ENCODE measurements around the gene OBP2B. TPM values are rescaled to one million over a fixed set of nuclear protein-coding genes. Genes with fewer than 3 reads are reported as not detected.
"Not testable (repeated sequence)": the region's sequence is repeated elsewhere in the genome, so short reads cannot be mapped to it uniquely, and the experiment has no call there.

The OBP2B gene
- total and polyA plus RNA-seq, 2 experiments from 2014 or later: not detected

- TF ChIP-seq EZH2phosphoT487 (IDR thresholded peaks at IDR 0.05; ENCODE audit: insufficient read depth, low read depth) (no peak), EZH2 (IDR thresholded peaks at IDR 0.05; ENCODE audit: insufficient read depth, poor library complexity, severe bottlenecking) (no peak)
- WGBS, 2 experiments (ENCODE audit: low coverage in 1 of 2, low lambda C conversion rate in 2 of 2, missing lambda C conversion rate in 2 of 2): 41 to 48% methylated on average over 16 of the region's 16 CpGs
- H2AFZ ChIP-seq: no peak overlapping the region
- no peaks in the 10 kb centered on the region for H4K20me1 ChIP-seq (ENCODE audit: insufficient read depth)
- in situ Hi-C loops (cut with MboI): no loop called here
- H3K27ac ChIP-seq: no peak overlapping the region
- no peak for DNase-seq
- H3F3A ChIP-seq (ENCODE audit: insufficient read depth): no peaks in the 10 kb centered on the region
- no peak overlapping the region for H3K9ac ChIP-seq
- no peaks in the 10 kb centered on the region for H3K9me3 ChIP-seq (ENCODE audit: low read depth)
- no peaks in the 10 kb centered on the region for H3K4me1 ChIP-seq (ENCODE audit: insufficient read depth)
- H3K27me3 ChIP-seq (replicated peaks; ENCODE audit: insufficient read depth): peaks cover 32% of the 10 kb centered on the region
- no peaks in the 10 kb centered on the region for H3K79me2 ChIP-seq (ENCODE audit: insufficient read depth)
- no peaks in the 10 kb centered on the region for H3K36me3 ChIP-seq (ENCODE audit: low read depth)
- no peak overlapping the region for H3K4me3 ChIP-seq
- no peaks in the 10 kb centered on the region for H3K9me2 ChIP-seq (ENCODE audit: insufficient read depth)
- H3K4me2 ChIP-seq (ENCODE audit: unreplicated experiment): no peak overlapping the region
Measured at GRCh38 chr9:133252301-133253020, 43.4 kb upstream of the OBP2B start.

- no peak for TF ChIP-seq EZH2 (IDR thresholded peaks at IDR 0.05; ENCODE audit: insufficient read depth, poor library complexity, severe bottlenecking)
- TF ChIP-seq EZH2phosphoT487 (IDR thresholded peaks at IDR 0.05; ENCODE audit: insufficient read depth, low read depth): no peak
- WGBS, 2 experiments (ENCODE audit: low coverage in 1 of 2, low lambda C conversion rate in 2 of 2, missing lambda C conversion rate in 2 of 2): 67 to 74% methylated on average over 10 to 11 of the region's 11 CpGs
- no peak overlapping the region for H2AFZ ChIP-seq
- no peaks in the 10 kb centered on the region for H3K9me3 ChIP-seq (ENCODE audit: low read depth)
- no peaks in the 10 kb centered on the region for H3F3A ChIP-seq (ENCODE audit: insufficient read depth)
- in situ Hi-C loops (cut with MboI): no loop called here
- H3K27ac ChIP-seq: no peak overlapping the region
- no peaks in the 10 kb centered on the region for H3K36me3 ChIP-seq (ENCODE audit: low read depth)
- no peaks in the 10 kb centered on the region for H3K79me2 ChIP-seq (ENCODE audit: insufficient read depth)
- no peaks in the 10 kb centered on the region for H3K4me1 ChIP-seq (ENCODE audit: insufficient read depth)
- peaks cover 38% of the 10 kb centered on the region for H3K27me3 ChIP-seq (replicated peaks; ENCODE audit: insufficient read depth)
- no peak overlapping the region for H3K9ac ChIP-seq
- no peaks in the 10 kb centered on the region for H4K20me1 ChIP-seq (ENCODE audit: insufficient read depth)
- H3K4me3 ChIP-seq: no peak overlapping the region
- no peak for DNase-seq
- no peaks in the 10 kb centered on the region for H3K9me2 ChIP-seq (ENCODE audit: insufficient read depth)
- no peak overlapping the region for H3K4me2 ChIP-seq (ENCODE audit: unreplicated experiment)
Measured at GRCh38 chr9:133251773-133252172, 42.7 kb upstream of the OBP2B start.

- H3K9ac ChIP-seq; H3K27ac ChIP-seq; H3K4me2 ChIP-seq (ENCODE audit: unreplicated experiment); H3F3A ChIP-seq (ENCODE audit: insufficient read depth); DNase-seq; H3K4me3 ChIP-seq; H4K20me1 ChIP-seq (ENCODE audit: insufficient read depth); H3K9me3 ChIP-seq (ENCODE audit: low read depth); H3K79me2 ChIP-seq (ENCODE audit: insufficient read depth); H2AFZ ChIP-seq; in situ Hi-C loops (cut with MboI); H3K9me2 ChIP-seq (ENCODE audit: insufficient read depth); H3K4me1 ChIP-seq (ENCODE audit: insufficient read depth); H3K36me3 ChIP-seq (ENCODE audit: low read depth): not testable (repeated sequence)
- H3K27me3 ChIP-seq (replicated peaks; ENCODE audit: insufficient read depth): peaks cover 42% of the 10 kb centered on the region
- WGBS, 2 experiments (ENCODE audit: low coverage in 1 of 2, low lambda C conversion rate in 2 of 2, missing lambda C conversion rate in 2 of 2): 67 to 80% methylated on average over 6 of the region's 6 CpGs
Measured at GRCh38 chr9:133251221-133251620, 42.2 kb upstream of the OBP2B start.

GRCh38 chr9:133250741-133251170, 41.7 kb upstream of the OBP2B start:
- no peaks in the 10 kb centered on the region for H3K9me3 ChIP-seq (ENCODE audit: low read depth)
- no peaks in the 10 kb centered on the region for H3K4me1 ChIP-seq (ENCODE audit: insufficient read depth)
- DNase-seq: no peak
- H3K4me2 ChIP-seq (ENCODE audit: unreplicated experiment): no peak overlapping the region
- H3K4me3 ChIP-seq: no peak overlapping the region
- no peak overlapping the region for H3K9ac ChIP-seq
- in situ Hi-C loops (cut with MboI): no loop called here
- no peaks in the 10 kb centered on the region for H3K79me2 ChIP-seq (ENCODE audit: insufficient read depth)
- no peaks in the 10 kb centered on the region for H3K9me2 ChIP-seq (ENCODE audit: insufficient read depth)
- H3K27ac ChIP-seq: no peak overlapping the region
- no peaks in the 10 kb centered on the region for H3K36me3 ChIP-seq (ENCODE audit: low read depth)
- no peak overlapping the region for H2AFZ ChIP-seq
- H4K20me1 ChIP-seq (ENCODE audit: insufficient read depth): no peaks in the 10 kb centered on the region
- H3K27me3 ChIP-seq (replicated peaks; ENCODE audit: insufficient read depth): peaks cover 46% of the 10 kb centered on the region
- no peaks in the 10 kb centered on the region for H3F3A ChIP-seq (ENCODE audit: insufficient read depth)
- TF ChIP-seq EZH2 (IDR thresholded peaks at IDR 0.05; ENCODE audit: insufficient read depth, poor library complexity, severe bottlenecking) (no peak), EZH2phosphoT487 (IDR thresholded peaks at IDR 0.05; ENCODE audit: insufficient read depth, low read depth) (no peak)
- 30 to 36% methylated on average over 5 of the region's 5 CpGs for WGBS, 2 experiments (ENCODE audit: low coverage in 1 of 2, low lambda C conversion rate in 2 of 2, missing lambda C conversion rate in 2 of 2)

GRCh38 chr9:133249337-133249736, 40.3 kb upstream of the OBP2B start:
- WGBS, 2 experiments (ENCODE audit: low coverage in 1 of 2, low lambda C conversion rate in 2 of 2, missing lambda C conversion rate in 2 of 2): 69 to 89% methylated on average over 1 of the region's 1 CpG
- no peak overlapping the region for H3K9ac ChIP-seq

More at GRCh38 chr9:133249337-133249736, 40.3 kb upstream of the OBP2B start:
- no peaks in the 10 kb centered on the region for H3K4me1 ChIP-seq (ENCODE audit: insufficient read depth)
- no peak overlapping the region for H3K4me3 ChIP-seq
- TF ChIP-seq EZH2phosphoT487 (IDR thresholded peaks at IDR 0.05; ENCODE audit: insufficient read depth, low read depth) (no peak), EZH2 (IDR thresholded peaks at IDR 0.05; ENCODE audit: insufficient read depth, poor library complexity, severe bottlenecking) (no peak)
- H3K27me3 ChIP-seq (replicated peaks; ENCODE audit: insufficient read depth): peaks cover 61% of the 10 kb centered on the region
- DNase-seq: no peak
- in situ Hi-C loops (cut with MboI): no loop called here
- H3K27ac ChIP-seq: no peak overlapping the region
- H3K36me3 ChIP-seq (ENCODE audit: low read depth): no peaks in the 10 kb centered on the region
- H2AFZ ChIP-seq: no peak overlapping the region
- H3K79me2 ChIP-seq (ENCODE audit: insufficient read depth): no peaks in the 10 kb centered on the region
- H3K9me3 ChIP-seq (ENCODE audit: low read depth): no peaks in the 10 kb centered on the region
- H4K20me1 ChIP-seq (ENCODE audit: insufficient read depth): no peaks in the 10 kb centered on the region
- no peak overlapping the region for H3K4me2 ChIP-seq (ENCODE audit: unreplicated experiment)
- no peaks in the 10 kb centered on the region for H3F3A ChIP-seq (ENCODE audit: insufficient read depth)
- H3K9me2 ChIP-seq (ENCODE audit: insufficient read depth): no peaks in the 10 kb centered on the region

Measured in GM23248 (cell line).